Measurements from ENCODE around the gene SPEG.
A peak's percentile ranks its signal among the peaks of the same experiment; 100 is the strongest.

The SPEG gene

DNA sequence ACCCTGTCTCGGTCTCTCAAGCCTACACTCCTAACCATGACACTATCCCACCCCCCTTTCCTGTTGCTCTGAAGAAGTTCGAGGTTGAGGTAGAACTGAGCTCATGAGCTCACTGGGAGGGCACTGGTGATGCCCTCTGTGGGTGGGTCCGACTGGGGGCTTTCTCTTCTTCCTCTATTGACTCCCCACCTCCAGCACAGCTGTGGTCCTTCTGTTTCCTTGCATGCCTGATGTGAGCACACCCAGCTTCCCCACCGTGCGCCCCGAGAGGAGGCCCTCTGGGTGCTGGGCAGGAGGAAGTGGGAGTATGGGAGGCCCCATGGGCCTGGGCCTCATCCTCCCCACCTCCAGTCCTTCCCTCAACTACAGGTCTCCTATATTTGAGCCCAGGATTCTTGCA is 20.9 kb downstream of the SPEG start:
- H3K9me3 ChIP-seq: no peaks in the 10 kb centered on the region
- peaks cover 16% of the 10 kb centered on the region for H3K36me3 ChIP-seq
- no peak for DNase-seq
- no peaks in the 10 kb centered on the region for H3K27me3 ChIP-seq
- peaks cover 51% of the 10 kb centered on the region for H3K4me1 ChIP-seq
- no peak overlapping the region for H3K4me3 ChIP-seq (ENCODE audit: low read depth, low read length)
- TF ChIP-seq, protein P1, sequence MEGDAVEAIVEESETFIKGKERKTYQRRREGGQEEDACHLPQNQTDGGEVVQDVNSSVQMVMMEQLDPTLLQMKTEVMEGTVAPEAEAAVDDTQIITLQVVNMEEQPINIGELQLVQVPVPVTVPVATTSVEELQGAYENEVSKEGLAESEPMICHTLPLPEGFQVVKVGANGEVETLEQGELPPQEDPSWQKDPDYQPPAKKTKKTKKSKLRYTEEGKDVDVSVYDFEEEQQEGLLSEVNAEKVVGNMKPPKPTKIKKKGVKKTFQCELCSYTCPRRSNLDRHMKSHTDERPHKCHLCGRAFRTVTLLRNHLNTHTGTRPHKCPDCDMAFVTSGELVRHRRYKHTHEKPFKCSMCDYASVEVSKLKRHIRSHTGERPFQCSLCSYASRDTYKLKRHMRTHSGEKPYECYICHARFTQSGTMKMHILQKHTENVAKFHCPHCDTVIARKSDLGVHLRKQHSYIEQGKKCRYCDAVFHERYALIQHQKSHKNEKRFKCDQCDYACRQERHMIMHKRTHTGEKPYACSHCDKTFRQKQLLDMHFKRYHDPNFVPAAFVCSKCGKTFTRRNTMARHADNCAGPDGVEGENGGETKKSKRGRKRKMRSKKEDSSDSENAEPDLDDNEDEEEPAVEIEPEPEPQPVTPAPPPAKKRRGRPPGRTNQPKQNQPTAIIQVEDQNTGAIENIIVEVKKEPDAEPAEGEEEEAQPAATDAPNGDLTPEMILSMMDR (IDR thresholded peaks at IDR 0.05; ENCODE audit: low read depth, low read length): no peak

DNA sequence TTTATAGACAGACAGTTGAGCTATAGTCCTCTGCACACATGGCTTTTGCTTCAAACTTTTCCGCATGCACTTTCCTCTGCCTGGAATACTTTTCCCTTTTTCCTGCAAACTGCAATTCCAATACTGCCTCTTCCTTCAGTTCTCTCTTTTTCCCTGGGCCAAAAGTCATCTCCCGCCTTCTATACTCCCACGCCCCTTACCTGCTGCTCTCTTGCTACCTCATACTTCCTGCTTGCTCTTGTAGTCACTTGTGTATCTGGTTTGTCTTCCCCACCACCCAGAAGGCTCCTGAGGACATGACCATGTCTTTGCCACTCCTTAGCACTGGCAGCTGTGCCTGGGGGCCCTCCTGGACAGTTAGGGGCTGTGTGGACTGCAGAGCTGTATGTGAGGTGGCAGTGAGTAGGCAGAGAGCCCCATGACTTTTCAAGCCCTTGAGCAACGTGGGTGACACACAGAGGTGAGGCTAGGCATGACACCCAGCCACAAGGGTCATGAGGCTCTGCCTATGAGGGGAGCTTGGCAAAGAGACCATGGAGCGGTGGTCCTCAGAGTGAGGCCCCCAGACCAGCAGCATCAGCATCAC is 23.2 kb downstream of the SPEG start:
- H3K36me3 ChIP-seq: peaks cover 20% of the 10 kb centered on the region
- H3K27me3 ChIP-seq: no peaks in the 10 kb centered on the region
- no peak overlapping the region for H3K4me3 ChIP-seq (ENCODE audit: low read depth, low read length)
- peaks cover 43% of the 10 kb centered on the region for H3K4me1 ChIP-seq
- TF ChIP-seq, protein P1 (IDR thresholded peaks at IDR 0.05; ENCODE audit: low read depth, low read length): peak; percentile 48
- peak; percentile 45 for DNase-seq
- H3K9me3 ChIP-seq: no peaks in the 10 kb centered on the region

DNA sequence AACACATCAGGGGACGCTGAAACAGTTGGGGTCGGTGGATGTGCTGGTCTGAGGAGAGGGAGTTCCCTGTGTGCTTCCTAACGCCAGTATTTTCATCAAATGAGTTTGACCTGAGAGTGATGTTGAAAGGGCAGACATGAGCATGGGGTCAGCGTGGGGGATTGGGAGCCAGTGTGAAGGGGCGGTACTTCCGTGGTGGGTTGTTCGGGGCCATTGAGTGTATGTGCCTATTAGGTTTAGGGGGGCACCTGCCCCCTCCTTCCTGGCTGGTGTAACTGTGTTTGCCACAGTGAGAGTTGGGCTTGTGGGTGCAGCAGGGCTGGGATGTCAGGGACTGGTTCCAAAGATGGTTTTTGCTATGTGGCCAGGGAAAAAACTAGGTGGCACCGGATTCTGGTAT is 24.4 kb downstream of the SPEG start:
- TF ChIP-seq, protein P1 (IDR thresholded peaks at IDR 0.05; ENCODE audit: low read depth, low read length): no peak
- no peak for DNase-seq
- H3K27me3 ChIP-seq: no peaks in the 10 kb centered on the region
- H3K4me1 ChIP-seq: peaks cover 35% of the 10 kb centered on the region
- no peaks in the 10 kb centered on the region for H3K9me3 ChIP-seq
- peaks cover 21% of the 10 kb centered on the region for H3K36me3 ChIP-seq
- H3K4me3 ChIP-seq (ENCODE audit: low read depth, low read length): no peak overlapping the region

DNA sequence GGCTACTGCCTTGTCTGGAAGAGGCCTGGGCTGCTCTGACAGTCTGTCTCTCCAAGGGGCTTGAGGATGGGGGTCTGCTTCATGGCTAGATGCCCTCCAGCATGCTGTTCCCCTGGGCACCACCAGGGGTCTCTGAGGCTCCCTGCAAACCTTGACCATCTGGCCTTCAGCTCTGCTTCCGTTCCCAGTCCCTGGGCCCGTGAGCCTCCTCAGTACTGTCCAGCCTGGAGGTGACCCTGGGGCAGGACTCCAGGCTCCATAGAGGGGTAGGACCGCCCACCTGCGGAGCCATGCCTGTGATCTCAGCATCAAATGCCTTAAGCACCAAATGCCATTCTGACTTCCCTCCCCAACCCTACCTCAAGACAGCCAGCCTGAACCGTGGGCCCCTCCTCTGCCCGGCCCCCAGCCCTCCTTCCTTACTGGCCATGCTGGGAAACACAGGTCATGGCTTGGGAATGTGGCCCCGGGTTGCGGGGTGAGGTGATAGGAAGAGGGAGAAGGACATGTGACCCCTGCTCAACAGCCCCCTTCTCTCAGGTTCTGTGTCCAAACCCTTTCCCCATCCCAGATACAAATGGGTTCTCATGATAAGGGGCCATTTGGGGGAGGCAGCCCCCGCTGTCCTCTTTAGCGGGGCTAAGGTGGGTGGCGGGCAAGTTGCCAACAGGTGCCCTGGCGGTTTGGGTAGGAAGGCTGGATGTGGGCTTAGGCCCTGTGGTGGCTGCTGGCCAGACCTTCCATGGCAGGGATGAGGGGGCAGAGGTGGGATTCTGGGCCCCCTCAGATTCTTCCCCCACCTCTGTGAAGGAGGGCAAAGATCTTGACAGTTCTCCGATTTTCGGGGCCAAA is 25.0 kb downstream of the SPEG start:
- H3K27me3 ChIP-seq: no peaks in the 10 kb centered on the region
- TF ChIP-seq, protein P1 (IDR thresholded peaks at IDR 0.05; ENCODE audit: low read depth, low read length): peak; percentile 96
- peak; percentile 83 for DNase-seq
- H3K4me1 ChIP-seq: peaks cover 30% of the 10 kb centered on the region
- peak overlapping the region; percentile 37 for H3K4me3 ChIP-seq (ENCODE audit: low read depth, low read length)
- H3K36me3 ChIP-seq: peaks cover 21% of the 10 kb centered on the region
- no peaks in the 10 kb centered on the region for H3K9me3 ChIP-seq

DNA sequence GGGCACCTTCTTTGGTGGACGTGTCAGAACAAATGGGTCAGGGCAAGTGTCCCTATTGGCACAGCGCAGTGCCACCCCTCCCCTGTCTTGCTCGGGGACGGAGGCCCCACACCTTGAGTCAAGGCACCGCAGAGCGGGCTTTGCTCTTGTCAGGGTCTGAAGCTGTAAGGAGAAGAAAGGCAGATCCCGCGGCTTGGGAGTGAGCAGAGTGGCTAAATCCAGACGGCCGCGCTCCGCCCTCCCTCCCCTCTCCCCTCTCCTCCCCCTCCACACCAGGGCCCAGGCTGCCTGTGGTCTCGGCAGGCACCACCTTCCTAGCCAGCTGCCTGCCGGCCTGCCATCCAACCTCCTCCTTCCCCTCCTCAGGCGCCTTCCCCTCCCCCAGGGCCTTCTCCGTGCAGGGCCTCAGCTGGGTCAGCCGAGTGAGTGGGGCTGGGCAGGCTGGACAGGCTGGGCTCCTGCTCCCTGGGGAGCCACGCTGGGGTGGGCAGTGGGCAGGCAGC is 25.8 kb downstream of the SPEG start:
- peak; percentile 96 for DNase-seq
- no peaks in the 10 kb centered on the region for H3K27me3 ChIP-seq
- TF ChIP-seq, protein P1 (IDR thresholded peaks at IDR 0.05; ENCODE audit: low read depth, low read length): no peak
- peaks cover 28% of the 10 kb centered on the region for H3K36me3 ChIP-seq
- H3K9me3 ChIP-seq: no peaks in the 10 kb centered on the region
- H3K4me3 ChIP-seq (ENCODE audit: low read depth, low read length): peak overlapping the region; percentile 37
- peaks cover 30% of the 10 kb centered on the region for H3K4me1 ChIP-seq

All from BE2C (cell line).